HG03064 (cell line): ENCODE measurements around the gene MACROD2.
"Not testable (repeated sequence)": the region's sequence is repeated elsewhere in the genome, so short reads cannot be mapped to it uniquely, and the experiment has no call there.

ENCODE experiments used
- ATAC-seq: cut with Tn5 transposase; IDR thresholded peaks from one replicate; pipeline ENCODE4 v1.9.1; 2021; ENCODE audit warnings: low read depth; ENCODE audit not compliant: unreplicated experiment

MACROD2 gene

DNA sequence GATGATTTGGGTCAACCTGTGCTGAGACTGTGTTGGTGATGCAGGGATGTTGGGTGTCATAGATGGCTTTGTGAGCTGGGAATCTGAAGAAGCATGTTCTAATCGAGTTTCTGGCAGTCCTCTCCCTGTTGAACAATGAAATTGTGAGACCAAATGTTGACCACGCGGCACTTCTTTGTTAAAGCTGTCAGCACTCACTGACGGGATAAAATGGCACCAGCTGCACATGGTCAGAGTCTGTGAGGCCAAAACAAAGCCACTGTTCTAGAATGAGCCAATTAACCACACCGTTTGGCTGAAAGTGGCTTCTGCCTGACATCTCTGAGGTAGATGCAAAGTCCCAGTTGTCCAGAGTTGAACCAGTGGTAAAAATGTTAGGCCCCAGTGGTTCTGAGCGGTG, 2015.7 kb downstream of the MACROD2 start:
- ATAC-seq, result no peak

GRCh38 chr20:16011519-16011918, 2016.2 kb downstream of the MACROD2 start:
- ATAC-seq, result no peak

DNA sequence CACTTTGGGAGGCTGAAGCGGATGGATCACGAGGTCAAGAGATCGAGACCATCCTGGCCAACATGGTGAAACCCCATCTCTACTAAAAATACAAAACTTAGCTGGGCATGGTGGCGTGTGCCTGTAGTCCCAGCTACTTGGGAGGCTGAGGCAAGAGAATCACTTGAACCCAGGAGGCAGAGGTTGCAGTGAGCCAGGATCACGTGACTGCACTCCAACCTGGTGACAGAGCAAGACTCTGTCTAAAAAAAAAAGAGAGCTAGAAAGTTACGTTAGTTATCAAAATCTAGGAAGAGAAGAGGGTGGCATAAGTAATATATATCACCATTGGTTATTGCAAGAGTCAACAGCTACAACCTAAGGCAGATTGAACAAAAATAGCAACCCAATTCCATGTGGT, 2017.6 kb downstream of the MACROD2 start:
- ATAC-seq, result not testable (repeated sequence)

DNA sequence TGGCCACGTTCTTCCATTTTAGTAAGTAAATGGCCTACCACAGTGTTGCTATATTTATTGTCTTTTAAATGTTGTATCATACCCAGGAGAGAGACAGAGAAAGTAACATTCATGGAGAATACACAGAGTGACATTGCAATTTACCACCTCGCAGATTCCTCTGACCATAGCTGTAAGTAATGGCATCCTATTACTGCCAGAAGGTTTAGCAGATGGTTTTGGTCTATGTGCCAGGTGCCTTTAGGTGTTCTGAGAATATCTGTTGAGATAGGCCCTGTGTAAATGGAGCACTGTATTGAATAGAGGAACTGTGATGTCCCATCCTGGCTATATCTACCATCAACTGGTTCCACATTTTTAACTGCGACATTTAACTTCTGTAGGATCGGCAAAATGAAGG, 2018.3 kb downstream of the MACROD2 start:
- no peak for ATAC-seq

GRCh38 chr20:16014436-16014835, 2019.1 kb downstream of the MACROD2 start:
- no peak for ATAC-seq

DNA sequence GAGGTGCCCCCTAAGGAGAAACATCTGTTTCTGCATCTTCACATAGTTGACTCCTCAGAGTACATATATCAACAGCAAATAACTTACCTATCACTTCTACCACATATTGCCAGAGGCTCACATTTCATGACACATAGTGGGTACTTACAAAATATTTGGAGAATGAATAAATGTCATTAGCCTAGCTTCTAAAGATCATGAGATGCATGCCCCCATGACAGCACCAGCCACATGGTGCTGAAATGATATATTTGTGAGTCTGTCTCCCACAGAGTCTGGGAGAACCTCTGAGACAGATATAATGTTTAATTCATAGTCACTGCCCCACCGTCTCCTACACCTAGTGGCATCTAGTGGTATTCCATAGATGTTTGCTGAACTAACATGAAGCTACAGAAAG, 2022.3 kb downstream of the MACROD2 start:
- no peak for ATAC-seq

DNA sequence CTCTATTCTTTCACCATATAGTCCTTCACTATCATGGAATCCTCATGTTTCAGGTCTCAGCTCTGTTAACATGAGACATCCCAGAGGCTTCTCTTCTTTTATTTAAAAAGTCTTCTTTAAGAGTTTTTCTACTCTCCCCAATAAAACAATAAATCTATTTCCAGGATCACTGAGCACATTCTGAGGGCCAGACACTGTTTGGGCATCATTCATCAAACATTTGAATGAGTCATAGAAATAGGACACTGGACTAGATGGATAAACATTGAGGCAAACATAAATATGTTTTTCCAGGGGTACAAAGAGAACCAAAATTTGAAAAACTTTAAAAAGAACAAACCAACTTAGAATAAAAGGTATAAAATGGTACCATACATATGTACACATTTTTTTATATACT, 2023.6 kb downstream of the MACROD2 start:
- no peak for ATAC-seq

GRCh38 chr20:16020971-16021370, 2025.7 kb downstream of the MACROD2 start:
- ATAC-seq, result no peak

- ATAC-seq, result no peak
Measured at GRCh38 chr20:16025084-16025483, 2029.8 kb downstream of the MACROD2 start.

GRCh38 chr20:16027686-16028085, 2032.4 kb downstream of the MACROD2 start:
- no peak for ATAC-seq

DNA sequence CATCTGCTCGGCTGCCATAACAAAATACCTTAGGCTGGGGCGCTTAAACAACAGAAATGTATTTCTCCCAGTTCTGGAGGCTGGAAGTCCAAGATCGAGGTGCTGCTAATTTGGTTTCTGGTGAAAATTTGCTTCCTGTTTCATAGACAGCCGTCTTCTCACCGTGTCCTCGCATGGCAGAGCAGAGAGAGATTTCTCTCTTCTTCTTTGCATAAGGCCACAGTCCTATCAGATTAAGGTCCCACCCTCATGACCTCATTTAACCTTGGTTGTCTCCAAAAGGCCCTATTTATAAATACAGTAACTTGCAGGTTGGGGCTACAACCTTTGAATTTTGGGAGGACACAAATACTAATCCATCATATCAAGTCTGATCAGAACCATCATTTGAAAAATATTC, 2033.6 kb downstream of the MACROD2 start:
- no peak for ATAC-seq

DNA sequence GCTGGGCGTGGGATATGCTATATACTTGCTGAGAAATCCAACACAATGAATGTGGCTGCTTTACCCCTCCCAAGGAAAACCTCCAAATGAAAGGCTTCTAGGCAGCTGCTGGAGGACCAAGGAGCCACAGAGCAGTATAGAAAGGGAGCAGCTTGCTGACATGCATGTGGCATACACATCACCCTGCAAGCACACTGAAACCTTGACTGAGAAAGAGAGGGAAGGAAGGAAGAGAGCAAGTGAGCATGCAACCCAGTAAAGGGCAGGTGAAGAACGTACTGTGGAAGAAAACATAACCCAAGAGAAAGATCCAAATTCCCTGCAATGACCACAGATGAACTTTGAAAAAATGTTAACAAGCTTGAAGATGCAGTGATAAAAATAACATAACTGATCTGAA, 2034.9 kb downstream of the MACROD2 start:
- no peak for ATAC-seq

DNA sequence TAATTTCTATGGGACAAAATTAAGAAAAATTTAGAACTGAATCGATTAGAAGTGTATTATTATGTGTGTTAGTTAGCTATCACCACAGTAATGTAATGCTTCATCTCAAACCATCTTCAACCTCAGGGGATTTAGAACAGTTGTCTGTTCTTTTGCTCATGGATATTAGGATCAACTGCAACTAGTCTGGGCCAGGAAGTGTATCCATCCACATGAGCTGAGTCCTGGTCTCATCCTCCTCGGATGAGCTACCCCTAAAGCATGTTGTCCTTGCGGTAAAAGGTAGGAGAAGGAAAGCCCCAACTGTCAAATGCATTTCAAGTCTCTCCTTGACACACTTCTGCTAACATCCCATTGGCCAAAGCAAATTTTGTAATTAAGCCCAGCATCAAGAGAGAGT, 2040.3 kb downstream of the MACROD2 start:
- no peak for ATAC-seq

DNA sequence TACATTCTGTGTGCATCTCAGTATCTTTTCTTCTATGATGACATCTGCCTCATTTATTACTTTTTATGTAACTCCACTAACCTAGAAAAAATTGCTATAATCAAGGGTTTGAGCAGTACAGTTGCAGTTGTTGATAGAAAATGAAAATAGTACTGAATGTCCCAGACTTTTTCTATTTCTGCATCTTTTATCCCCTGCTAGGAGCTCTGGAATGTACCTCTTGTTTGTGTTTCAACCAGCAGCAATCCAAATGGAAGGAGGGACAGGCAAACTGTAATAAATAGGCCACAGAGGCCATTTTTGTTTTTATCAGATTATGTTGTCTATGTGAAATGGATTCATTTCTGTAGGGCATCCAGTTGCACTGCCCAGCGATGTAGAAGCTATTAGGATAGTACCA, 2041.0 kb downstream of the MACROD2 start:
- no peak for ATAC-seq

- ATAC-seq, result no peak
Measured at GRCh38 chr20:16040742-16041141, 2045.4 kb downstream of the MACROD2 start.

- no peak for ATAC-seq
Measured at GRCh38 chr20:16042731-16043130, 2047.4 kb downstream of the MACROD2 start.

DNA sequence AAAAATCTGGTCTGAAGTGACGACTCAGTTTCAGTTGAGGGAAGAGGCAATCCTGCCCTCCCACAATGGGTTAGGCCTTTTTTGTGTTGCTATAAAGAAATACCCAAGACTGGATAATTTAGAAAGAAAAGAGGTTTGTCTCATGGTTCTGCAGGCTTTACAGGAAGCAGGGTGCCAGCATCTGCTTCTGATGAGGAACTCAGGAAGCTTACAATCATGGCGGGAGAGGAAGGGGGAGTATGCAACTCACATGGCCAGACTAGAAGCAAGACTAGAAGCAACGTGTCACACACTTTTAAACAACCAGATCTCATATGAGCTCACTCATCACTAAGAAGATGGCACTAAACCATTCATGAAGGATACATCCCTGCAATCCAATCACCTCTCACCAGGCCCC, 2048.6 kb downstream of the MACROD2 start:
- ATAC-seq, result no peak

GRCh38 chr20:16048876-16049275, 2053.6 kb downstream of the MACROD2 start:
- ATAC-seq, result no peak

DNA sequence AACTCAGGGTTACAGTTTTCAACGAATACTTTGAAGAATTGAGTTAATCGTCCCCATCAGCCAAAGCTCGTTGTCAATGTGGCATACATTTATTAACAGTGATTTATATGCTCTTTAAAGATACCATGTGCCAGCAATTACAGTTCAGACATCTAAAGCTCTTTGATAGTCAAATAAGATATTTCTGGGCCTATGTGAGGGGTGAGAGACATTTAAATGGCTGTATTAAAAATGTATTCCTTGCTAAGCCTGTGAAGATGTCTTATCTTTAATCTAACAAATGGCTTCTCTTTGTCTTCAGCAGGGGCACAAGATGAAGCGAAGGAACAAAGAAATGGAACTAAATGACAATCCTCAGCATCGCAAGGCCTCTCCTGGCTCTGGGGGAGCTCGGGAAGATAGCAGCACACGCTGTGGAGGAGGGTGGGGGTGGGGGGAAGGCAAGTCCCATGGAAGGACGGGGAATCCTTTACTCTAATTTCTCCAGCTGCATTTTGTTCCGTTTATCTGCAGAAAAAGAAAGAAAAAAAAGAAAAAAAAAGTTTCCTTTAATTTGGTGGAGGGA, 2054.3 kb downstream of the MACROD2 start:
- ATAC-seq, result no peak

DNA sequence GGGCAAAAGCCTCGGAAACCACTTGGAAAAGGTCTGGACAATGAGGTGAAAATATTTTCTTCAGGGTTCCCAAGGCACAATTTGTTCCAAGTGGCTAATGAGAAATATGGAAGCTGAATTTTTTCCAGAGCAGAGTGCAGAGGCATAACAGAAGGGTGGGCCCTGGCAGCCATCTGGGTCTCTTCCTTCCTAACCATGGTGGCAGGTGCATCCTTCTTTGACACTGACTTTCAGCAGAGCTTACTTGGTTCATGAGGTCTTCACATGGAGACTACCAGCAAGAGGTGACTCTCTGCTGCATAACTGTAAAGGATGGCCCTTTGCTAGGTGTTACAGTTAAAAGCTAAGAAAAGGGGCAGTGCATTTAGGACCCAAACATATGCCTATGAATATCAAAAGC, 2055.1 kb downstream of the MACROD2 start:
- no peak for ATAC-seq

- ATAC-seq, result no peak
Measured at GRCh38 chr20:16051968-16052367, 2056.7 kb downstream of the MACROD2 start.

- ATAC-seq, result no peak
Measured at GRCh38 chr20:16052456-16052855, 2057.1 kb downstream of the MACROD2 start.

DNA sequence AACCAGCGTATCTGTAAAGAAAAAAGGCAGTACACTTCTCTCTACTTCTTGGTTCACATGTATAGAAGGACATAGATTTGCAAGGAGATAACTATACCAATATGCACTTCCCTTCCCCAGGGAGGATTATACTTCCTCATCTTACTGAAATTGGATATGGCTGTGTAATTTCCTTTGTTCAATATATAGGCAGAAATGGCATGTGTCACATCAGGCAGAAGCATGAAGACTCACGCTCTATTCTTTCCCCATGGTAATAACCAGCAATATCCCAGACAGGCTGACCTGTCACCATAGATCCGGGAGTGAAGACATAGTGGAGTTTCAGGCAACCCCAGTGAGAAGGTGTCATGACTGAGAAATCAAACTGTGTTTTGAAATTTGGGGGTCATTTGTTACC, 2059.7 kb downstream of the MACROD2 start:
- no peak for ATAC-seq
